AG08395 (cell line): ENCODE results near the gene RPS6KA4.
A peak's percentile ranks its signal among the peaks of the same experiment; 100 is the strongest.
"Not testable (repeated sequence)": the region's sequence is repeated elsewhere in the genome, so short reads cannot be mapped to it uniquely, and the experiment has no call there.

Experiments
- DNase-seq: peaks from one replicate; pipeline ENCODE4 v3.0.0; 2012; ENCODE audit warnings: mixed read lengths, low spot score

The RPS6KA4 gene

DNA sequence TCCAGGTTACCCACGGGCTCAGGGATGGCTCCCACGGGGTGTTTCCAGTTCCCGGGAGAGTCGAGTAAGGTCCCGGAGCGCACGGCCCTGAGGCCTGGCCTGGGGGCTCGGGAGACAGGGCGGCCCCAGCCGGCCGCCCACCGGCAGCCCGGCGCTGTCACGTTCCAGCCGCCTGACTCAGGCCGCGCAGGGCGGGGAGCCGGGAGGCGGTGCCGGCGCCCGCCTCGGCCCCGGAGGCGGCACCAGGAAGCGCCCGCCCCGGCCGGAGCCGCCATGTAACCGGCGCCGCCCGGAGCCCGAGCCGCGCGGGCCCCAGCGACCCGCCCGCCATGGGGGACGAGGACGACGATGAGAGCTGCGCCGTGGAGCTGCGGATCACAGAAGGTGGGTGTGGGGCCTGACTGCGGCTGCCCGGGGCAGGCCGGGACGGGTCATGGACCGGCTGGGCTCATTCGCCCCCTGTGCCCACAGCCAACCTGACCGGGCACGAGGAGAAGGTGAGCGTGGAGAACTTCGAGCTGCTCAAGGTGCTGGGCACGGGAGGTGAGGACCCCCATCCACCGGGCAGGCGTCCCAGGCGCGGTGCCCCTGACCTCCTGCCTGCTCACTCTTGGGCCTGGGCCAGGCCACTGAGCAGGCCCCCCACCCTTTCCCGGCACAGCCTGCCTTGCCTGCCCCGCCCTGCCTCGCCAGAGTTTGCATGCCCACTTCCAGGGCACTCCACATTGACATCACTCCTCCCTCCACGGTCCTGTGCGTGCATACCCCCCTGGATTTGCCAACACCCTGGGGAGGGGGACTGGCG, at the start of gene RPS6KA4:
Gene RPS6KA4, plus strand, starts transcription at position 256 of the 805 bp plus-strand sequence. Its CDS starts 74 bp downstream, at position 330.
- DNase-seq, result peak; percentile 95

DNA sequence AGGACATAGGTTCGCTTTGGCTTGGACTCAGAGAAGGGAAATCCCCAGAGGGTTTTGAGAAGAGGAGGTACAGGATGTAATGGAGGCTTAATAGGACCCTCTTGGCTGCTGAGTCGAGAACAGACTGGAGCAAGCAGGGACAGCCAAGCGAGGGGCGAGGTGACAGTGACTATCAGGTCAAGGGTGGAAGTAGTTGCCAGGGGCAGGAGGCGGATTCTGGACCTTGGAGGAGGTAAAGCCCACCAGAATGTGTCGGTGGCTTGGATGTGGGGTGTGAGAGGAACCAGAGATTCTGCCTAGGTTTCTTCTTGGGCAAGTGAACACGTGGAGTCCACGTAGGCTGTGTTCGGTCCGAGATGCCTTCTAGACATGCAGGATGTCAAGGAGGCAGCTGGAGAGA, 46.0 kb upstream of the RPS6KA4 start:
- DNase-seq, result no peak

DNA sequence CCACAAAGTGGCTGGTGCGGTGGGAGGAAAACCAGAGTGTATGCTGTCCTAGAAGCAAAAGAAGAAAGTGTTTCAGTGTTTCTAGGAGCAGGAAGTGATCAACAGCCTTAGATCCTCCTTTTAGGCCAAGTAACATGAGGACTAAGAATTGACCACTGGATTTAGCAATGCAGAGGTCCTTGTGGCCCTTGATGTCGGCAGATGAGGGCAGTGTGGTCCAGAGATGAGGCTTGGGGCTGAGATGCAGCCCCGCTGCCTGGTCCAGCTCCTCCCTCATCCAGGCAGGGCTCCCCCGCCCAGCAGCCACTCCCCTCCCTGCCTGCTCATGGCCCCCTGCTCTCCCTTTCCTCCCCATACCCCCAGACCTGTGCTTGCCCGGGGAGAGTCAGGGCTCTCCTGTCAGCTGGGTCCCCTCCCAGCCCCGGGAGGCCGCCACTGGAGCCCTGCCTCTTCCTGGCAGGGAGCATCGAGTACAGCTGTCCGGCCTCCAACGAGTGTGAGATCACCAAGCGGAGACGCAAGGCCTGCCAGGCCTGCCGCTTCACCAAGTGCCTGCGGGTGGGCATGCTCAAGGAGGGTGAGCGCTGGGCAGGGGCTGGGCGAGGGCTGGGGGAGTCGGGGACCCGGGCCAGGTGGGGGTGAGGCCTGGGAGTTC, 45.3 kb upstream of the RPS6KA4 start:
- DNase-seq, result no peak

DNA sequence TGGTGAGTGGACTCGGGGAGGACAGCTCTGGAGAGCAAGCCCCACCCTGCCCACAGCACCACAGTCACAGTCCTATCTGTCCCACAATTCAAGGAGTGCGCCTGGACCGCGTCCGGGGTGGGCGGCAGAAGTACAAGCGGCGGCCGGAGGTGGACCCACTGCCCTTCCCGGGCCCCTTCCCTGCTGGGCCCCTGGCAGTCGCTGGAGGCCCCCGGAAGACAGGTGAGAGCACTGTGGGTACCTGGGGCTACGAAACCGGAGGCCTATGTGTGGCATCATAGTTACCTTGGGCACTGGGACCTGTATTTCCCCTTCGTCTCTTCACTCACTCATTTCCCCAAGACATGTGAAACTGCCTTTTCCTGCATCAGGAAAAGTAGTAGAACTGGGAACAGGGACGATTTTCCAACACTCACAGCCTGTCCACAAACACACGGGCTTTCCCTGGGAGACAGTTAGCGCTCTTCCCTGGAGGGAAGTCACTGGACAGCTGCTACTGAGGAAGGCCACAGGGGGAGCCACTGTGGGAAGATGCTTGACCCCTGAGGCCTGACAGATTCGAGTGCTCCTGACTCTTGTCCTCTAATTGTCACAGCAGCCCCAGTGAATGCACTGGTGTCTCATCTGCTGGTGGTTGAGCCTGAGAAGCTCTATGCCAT, 44.7 kb upstream of the RPS6KA4 start:
- no peak for DNase-seq

DNA sequence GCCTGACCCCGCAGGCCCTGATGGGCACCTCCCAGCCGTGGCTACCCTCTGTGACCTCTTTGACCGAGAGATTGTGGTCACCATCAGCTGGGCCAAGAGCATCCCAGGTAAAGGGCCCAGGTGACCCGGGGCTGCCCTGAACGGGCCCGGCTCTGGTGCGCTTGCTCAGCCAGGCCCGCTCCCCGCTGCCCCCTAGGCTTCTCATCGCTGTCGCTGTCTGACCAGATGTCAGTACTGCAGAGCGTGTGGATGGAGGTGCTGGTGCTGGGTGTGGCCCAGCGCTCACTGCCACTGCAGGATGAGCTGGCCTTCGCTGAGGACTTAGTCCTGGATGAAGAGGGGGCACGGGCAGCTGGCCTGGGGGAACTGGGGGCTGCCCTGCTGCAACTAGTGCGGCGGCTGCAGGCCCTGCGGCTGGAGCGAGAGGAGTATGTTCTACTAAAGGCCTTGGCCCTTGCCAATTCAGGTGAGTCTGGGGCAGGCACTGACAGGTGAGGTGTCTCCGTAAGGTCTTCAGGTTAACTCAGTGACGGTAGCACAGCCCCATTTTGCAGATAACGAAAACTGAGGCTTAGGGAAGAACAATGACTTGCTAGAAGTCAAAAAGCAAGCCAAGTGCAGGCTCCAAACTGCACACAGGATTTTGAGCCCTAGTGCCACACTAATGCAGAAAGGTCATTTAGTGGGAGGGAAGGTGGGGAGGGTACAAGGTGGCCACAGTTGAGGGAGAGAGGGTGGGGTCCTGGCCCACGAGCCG, 44.0 kb upstream of the RPS6KA4 start:
- no peak for DNase-seq

DNA sequence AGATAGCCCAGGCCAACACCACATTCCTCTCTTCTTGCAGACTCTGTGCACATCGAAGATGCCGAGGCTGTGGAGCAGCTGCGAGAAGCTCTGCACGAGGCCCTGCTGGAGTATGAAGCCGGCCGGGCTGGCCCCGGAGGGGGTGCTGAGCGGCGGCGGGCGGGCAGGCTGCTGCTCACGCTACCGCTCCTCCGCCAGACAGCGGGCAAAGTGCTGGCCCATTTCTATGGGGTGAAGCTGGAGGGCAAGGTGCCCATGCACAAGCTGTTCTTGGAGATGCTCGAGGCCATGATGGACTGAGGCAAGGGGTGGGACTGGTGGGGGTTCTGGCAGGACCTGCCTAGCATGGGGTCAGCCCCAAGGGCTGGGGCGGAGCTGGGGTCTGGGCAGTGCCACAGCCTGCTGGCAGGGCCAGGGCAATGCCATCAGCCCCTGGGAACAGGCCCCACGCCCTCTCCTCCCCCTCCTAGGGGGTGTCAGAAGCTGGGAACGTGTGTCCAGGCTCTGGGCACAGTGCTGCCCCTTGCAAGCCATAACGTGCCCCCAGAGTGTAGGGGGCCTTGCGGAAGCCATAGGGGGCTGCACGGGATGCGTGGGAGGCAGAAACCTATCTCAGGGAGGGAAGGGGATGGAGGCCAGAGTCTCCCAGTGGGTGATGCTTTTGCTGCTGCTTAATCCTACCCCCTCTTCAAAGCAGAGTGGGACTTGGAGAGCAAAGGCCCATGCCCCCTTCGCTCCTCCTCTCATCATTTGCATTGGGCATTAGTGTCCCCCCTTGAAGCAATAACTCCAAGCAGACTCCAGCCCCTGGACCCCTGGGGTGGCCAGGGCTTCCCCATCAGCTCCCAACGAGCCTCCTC, 43.1 kb upstream of the RPS6KA4 start:
- DNase-seq, result not testable (repeated sequence)

DNA sequence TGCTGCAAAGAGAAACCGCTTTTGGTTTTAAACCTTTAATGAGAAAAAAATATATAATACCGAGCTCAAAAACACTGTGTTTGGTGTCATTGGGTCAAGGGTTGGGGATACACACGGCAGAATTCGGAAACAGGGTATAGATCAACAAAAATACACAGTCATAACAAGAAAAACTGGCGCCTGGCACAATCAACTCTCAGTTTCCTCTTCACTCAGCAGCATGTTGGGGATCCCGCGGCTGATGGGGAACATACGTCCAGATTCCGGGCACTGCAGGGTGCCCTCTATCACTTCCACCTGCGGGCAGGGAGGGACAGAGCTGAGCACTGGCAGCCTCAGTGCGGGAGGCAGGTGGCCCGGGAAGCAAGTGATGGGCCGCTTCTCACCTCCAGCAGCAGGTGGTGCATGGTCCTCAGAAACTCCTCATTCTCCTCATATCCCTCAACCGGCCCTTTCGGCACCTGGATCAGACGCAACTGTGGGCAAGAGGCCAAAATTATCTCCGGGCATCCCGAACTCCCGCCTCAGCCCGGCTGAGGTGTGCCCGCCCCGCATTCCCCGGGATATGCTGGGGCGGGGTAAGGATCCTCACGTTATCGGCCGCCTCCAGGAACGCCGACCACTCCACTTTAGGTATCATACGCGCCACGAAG, 42.2 kb upstream of the RPS6KA4 start:
- no peak for DNase-seq

DNA sequence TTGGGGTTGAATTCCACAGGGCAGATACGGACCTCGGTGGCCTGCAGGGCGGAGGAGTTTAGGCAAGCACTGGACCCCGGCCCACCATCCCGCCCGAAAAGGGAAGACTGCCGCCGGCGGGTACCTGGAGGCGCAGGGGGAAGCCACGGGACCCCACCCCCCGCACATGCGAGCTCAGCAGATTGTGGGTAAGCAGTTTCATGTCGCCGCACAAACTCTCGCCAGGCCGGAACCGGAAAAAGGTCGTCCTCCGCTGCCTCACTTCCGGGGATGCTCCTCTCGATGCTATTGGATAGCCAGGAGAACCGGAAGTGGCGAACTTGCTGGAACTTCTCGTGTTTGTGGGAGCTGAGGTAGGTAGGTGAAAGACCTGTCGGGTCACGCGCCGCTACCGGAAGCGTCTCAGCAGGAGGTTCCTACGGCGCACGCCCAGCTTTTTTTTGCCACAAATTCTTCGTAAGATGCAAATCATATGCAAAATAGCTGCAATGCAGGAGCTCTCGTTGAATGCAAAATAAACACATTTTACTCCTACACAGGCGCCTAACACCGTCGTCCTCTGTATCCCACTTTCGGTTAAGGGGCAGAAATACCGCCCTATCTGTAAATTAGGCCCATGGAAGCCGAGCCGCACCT, 41.5 kb upstream of the RPS6KA4 start, which contains the start of gene TRMT112:
Gene TRMT112, minus strand, starts transcription at position 235 of the 636 bp plus-strand sequence. Its CDS starts 33 bp downstream, at position 202.
- DNase-seq, result peak; percentile 90

DNA sequence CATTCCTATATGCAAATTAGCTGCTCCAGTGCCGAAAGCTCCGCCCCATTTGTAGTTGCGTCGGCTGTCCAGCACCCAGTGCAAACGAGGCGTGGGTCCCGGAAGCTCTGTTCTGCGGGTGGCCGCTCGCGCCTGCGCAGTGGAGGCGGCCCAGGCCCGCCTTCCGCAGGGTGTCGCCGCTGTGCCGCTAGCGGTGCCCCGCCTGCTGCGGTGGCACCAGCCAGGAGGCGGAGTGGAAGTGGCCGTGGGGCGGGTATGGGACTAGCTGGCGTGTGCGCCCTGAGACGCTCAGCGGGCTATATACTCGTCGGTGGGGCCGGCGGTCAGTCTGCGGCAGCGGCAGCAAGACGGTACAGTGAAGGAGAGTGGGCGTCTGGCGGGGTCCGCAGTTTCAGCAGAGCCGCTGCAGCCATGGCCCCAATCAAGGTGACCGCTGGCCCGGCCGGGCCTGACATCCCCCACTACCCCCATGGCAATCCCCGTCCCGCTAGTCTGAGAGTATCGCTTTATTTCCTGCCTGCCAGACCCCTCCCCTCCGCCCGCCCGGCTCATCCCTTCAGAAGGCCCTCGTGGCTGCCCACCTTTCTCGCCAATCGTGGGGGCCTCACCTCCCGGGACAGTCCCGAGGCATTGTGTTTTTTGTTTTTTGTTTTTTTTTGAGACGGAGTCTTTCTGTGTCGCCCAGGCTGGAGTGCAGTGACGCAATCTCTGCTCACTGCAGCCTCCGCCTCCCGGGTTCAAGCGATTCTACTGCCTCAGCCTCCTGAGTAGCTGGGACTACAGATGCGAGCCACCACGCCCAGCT, 40.8 kb upstream of the RPS6KA4 start, which contains the start of gene PRDX5:
Gene PRDX5, plus strand, starts transcription at position 161 of the 805 bp plus-strand sequence. Its CDS starts 95 bp downstream, at position 256.
- DNase-seq, result peak; percentile 98

DNA sequence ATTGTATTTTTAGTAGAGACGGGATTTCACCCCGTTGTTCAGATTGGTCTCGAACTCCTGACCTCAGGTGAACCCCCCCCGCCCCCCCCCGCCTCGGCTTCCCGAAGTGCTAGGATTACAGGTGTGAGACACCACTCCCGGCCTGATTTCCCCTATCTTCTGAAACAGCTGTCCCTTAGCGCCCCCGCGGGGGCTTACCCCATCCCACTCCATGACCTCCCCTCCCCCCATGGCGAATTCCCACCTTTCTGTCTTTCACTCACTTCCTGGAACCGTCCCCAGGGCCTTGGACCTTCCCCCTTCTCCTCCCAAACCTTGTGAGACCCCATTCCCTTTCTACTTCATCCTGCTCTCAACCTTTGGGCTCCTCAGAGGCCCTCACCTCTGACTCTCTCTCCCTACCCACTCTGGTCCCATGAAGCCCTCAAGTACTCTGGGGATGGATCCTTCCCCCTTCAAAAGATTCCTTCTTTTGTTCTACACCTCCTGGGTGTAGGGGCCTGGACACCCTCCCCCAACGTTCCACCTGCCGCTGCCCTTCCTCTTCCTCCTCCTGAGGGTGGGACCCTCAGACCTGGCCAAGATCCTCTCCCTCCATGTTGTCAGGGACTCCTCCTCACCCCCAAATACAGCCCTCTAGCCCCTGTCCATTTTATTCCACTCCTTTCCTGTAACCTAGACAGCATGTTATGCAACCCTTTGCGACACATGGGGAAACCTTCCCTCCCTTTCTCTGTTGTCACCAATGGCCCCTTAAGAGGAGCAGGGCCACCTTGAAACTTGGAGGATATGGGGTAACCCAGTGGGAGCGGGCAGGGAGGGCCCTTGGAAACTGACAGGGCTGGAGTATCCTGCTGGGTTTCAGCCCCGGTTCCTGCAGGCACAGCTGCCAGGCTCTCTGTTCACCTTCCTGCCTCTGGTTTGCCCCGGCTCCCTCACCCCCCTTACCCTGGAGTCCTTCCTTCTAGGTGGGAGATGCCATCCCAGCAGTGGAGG, 39.9 kb upstream of the RPS6KA4 start:
- no peak for DNase-seq

DNA sequence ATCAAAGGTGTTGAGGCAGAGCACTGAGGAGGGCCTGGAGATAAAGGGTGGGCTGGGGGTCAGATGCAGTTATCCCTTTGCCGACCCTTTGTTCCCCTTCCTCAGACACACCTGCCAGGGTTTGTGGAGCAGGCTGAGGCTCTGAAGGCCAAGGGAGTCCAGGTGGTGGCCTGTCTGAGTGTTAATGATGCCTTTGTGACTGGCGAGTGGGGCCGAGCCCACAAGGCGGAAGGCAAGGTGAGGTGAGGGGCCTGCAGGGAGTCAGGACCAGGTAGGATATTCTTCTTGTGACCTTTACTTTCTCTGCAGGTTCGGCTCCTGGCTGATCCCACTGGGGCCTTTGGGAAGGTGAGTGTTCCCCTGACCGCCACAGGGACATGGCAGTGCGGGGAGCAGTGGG, 38.4 kb upstream of the RPS6KA4 start:
- DNase-seq, result no peak

DNA sequence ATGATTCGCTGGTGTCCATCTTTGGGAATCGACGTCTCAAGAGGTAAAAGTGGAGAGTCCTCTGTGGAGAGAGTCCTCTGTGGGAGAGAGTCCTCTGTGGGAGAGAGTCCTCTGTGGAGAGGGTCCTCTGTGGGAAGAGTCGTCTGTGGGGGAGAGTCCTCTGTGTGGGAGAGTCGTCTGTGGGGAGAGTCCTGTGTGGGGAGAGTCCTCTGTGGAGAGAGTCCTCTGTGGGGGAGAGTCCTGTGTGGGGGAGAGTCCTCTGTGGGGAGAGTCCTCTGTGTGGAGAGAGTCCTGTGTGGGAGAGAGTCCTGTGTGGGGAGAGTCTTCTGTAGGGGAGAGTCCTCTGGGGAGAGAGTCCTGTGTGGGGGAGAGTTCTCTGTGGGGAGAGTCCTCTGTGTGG, 37.9 kb upstream of the RPS6KA4 start:
- DNase-seq, result no peak

DNA sequence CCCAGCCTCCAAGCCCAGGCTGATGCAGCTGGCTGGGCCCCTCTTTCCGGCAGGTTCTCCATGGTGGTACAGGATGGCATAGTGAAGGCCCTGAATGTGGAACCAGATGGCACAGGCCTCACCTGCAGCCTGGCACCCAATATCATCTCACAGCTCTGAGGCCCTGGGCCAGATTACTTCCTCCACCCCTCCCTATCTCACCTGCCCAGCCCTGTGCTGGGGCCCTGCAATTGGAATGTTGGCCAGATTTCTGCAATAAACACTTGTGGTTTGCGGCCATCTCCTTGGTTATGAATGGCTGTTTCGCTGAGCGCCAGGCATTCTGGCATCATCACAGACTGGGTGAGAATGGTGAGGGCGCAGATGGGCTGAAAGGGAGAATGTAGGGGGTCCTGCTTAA, 37.4 kb upstream of the RPS6KA4 start:
- DNase-seq, result no peak

DNA sequence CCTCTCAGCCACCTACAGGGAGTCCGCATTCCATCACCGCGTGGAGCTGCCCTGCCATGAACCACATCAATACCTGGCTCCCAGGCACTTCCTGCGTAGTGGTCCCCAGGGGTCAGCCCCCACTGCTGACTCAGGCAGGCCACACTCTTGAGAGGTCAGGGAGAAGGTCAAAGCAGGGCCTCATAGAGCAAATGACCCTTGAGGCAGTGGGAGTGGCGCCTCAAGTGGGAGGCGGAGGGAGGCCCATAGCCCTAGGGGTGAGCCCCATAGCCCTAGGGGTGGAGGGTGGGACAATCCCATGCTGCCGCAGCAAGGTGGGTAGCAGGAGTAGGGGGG, 36.1 kb upstream of the RPS6KA4 start:
- no peak for DNase-seq

DNA sequence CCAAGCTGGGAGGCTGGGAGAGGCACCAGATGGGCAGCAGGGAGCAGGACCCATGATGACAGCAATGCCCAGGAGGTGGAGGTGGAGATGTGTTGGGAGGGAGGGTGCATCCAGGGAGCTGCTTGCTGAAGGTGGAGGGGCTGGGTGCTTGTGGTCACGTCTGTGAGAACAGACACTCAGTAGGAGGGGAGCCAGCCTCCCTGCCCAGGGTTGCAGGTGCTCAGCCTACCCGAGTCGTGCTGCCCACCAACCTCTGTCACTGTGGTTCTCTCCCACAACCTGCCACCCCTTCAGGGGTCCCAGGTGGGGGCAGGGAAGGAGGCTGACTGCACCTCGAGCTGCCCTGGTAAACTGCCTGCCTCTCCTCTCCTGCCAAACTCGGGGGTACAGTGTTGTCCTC, 35.6 kb upstream of the RPS6KA4 start:
- no peak for DNase-seq

DNA sequence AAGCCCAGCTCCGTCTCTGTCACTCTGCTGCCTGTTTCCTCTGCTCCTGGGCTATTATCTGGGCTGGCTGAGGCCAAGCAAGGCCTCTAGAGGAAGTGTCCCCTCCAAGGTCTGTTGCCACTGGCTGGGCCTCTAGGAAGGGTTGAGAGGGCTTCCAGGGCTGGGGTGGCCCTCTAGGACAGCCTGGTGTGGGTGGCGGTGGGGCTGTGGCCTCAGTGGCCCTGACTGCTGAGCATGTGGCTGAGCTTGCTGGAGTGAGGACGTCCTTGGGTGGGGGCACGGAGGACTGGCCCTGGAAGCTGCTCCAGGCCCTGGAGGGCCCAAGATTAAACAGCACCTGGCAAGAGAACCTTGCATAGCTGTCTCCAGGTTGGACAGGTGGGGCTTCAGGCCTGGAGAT, 35.0 kb upstream of the RPS6KA4 start:
- not testable (repeated sequence) for DNase-seq

DNA sequence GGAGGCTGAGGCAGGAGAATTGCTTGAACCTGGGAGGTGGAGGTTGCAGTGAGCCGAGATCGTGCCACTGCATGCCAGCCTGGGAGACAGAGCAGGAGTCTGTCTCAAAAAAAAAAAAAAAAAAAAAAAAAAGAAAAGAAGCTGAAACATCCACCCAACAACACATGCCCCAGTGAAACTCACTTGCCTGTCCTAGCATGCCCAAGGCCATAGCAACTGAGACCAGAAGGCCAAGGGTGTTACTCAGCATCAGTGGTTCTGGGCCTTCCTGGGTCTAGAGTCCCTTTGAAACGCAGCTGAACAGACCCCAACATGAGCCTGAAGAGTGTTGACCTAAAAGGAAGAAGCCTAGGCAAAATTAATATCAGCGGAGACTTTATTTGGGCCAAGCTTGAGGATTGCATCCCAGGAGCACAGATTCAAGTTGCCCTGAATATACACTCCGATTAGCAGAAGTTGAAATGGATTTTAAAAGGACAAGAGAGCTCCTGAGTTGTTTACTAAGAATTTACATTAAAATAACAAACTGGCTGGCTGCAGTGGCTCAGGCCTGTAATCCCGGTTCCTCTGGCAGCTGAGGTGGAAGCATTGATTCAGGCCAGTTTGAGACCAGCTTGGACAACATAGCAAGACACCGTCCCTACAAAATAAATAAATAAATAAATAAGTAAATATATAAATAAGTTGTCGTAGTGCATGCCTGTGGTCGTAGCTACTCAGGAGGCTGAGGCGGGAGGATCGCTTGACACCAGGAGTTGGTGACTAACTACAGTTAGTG, 34.1 kb upstream of the RPS6KA4 start:
- no peak for DNase-seq
